ENCODE results near the gene ACACB. TPM values are rescaled to one million over a fixed set of nuclear protein-coding genes. Genes with fewer than 3 reads are reported as not detected.

Gene ACACB
- total and polyA plus RNA-seq, 12 donors, result 12.8 to 241 (median 107) TPM

- Histone ChIP-seq H3K27me3 (peaks cover 0 to 11% (median 0%) of the 10 kb centered on the region in 7 donors), H3K27ac (no peak overlapping the region), H3K36me3 (no peaks in the 10 kb centered on the region), H3K4me1 (peaks cover 0 to 6% (median 1%) of the 10 kb centered on the region in 9 donors), H3K9me3 (no peaks in the 10 kb centered on the region), H3K4me3 (no peak overlapping the region)
- DNase-seq (no peak), ATAC-seq (no peak)
- intact Hi-C loops (cut with DNase I), result no loop called here
- no peak for TF ChIP-seq CTCF (IDR thresholded peaks at IDR 0.05)
Measured at GRCh38 chr12:109286252-109286651, 169.9 kb downstream of the ACACB start.

GRCh38 chr12:109286652-109287051 lies 170.3 kb downstream of the ACACB start:
- Histone ChIP-seq H3K27me3 (peaks cover 0 to 15% (median 0%) of the 10 kb centered on the region in 7 donors), H3K36me3 (no peaks in the 10 kb centered on the region), H3K4me3 (no peak overlapping the region), H3K4me1 (peaks cover 0 to 10% (median 3%) of the 10 kb centered on the region in 9 donors), H3K27ac (no peak overlapping the region), H3K9me3 (no peaks in the 10 kb centered on the region)
- TF ChIP-seq CTCF (IDR thresholded peaks at IDR 0.05), result no peak
- WGBS, 2 donors, result 86% methylated on average over 4 of the region's 4 CpGs
- ATAC-seq (no peak), DNase-seq (no peak)
- intact Hi-C loops (cut with DNase I), result no loop called here

GRCh38 chr12:109287181-109287580 lies 170.8 kb downstream of the ACACB start:
- TF ChIP-seq CTCF (IDR thresholded peaks at IDR 0.05), result no peak
- no peak for ATAC-seq
- Histone ChIP-seq H3K4me3 (no peak overlapping the region), H3K36me3 (no peaks in the 10 kb centered on the region), H3K27me3 (peaks cover 0 to 15% (median 5%) of the 10 kb centered on the region in 7 donors), H3K4me1 (peaks cover 0 to 14% (median 3%) of the 10 kb centered on the region in 9 donors), H3K9me3 (no peaks in the 10 kb centered on the region), H3K27ac (no peak overlapping the region)
- intact Hi-C loops (cut with DNase I), result no loop called here
- DNase-seq, result no peak
- 85% methylated on average over 7 of the region's 7 CpGs for WGBS, 2 donors

GRCh38 chr12:109287811-109288469 lies 171.6 kb downstream of the ACACB start:
- ATAC-seq, result no peak
- H3K27ac ChIP-seq, result no peak overlapping the region
- H3K4me1 ChIP-seq, result peaks cover 0 to 14% (median 3%) of the 10 kb centered on the region in 9 donors
- DNase-seq, result no peak
- no peaks in the 10 kb centered on the region for H3K36me3 ChIP-seq
- no peak overlapping the region for H3K4me3 ChIP-seq
- TF ChIP-seq CTCF (IDR thresholded peaks at IDR 0.05), result no peak
- H3K9me3 ChIP-seq, result no peaks in the 10 kb centered on the region
- 84 to 88% methylated on average over 15 to 16 of the region's 16 CpGs for WGBS, 2 donors
- intact Hi-C loops (cut with DNase I), result no loop called here
- H3K27me3 ChIP-seq, result peaks cover 0 to 17% (median 8%) of the 10 kb centered on the region in 7 donors

Data from heart right ventricle (tissue), 16 donors.